HepG2 (cell line): ENCODE data around the gene TIMM10. TPM values are rescaled to one million over a fixed set of nuclear protein-coding genes. Genes with fewer than 3 reads are reported as not detected.

Experiments
- FOXK1 ChIP-seq: sonication (generic); formaldehyde crosslinking; IDR thresholded peaks from 2 replicates; pipeline ENCODE4 v1.4.0; 2020; ENCODE audit warnings: low read depth, missing genetic modification reagents, borderline replicate concordance
- NAIF1 ChIP-seq: sonication (generic); formaldehyde crosslinking; IDR thresholded peaks from 2 replicates; pipeline ENCODE4 v1.5.0; 2020; ENCODE audit warnings: mild to moderate bottlenecking, missing genetic modification reagents, borderline replicate concordance
- NR2C2 ChIP-seq: sonication (generic); formaldehyde crosslinking; IDR thresholded peaks from 2 replicates; pipeline ENCODE4 v1.4.0; 2020; ENCODE audit warnings: missing genetic modification reagents, mild to moderate bottlenecking, moderate library complexity, borderline replicate concordance
- RAD21 ChIP-seq: fragments of 450-650 bp; formaldehyde crosslinking; IDR thresholded peaks from 2 replicates; pipeline ENCODE4 v1.5.0; 2020; ENCODE audit warnings: mild to moderate bottlenecking
- RERE ChIP-seq: IDR thresholded peaks from 2 replicates; pipeline ENCODE4 v1.6.1; 2016; ENCODE audit warnings: low read depth, missing genetic modification reagents, missing compliant biosample characterization
- RFX3 ChIP-seq: IDR thresholded peaks from 2 replicates; pipeline ENCODE4 v1.6.1; 2016; ENCODE audit warnings: missing biosample characterization, missing genetic modification reagents
- SMARCC2 ChIP-seq: fragments of 450-650 bp; IDR thresholded peaks from 2 replicates; pipeline ENCODE4 v1.6.1; 2017; ENCODE audit warnings: antibody characterized with exemption, mild to moderate bottlenecking
- SMYD3 ChIP-seq: sonication (generic); formaldehyde crosslinking; IDR thresholded peaks from 2 replicates; pipeline ENCODE4 v1.8.1; 2023; ENCODE audit warnings: mild to moderate bottlenecking, missing genetic modification reagents
- THRA ChIP-seq: sonication (generic); formaldehyde crosslinking; IDR thresholded peaks from 2 replicates; pipeline ENCODE4 v1.4.0; 2020; ENCODE audit warnings: missing genetic modification reagents, borderline replicate concordance
- YY1 ChIP-seq: IDR thresholded peaks from 2 replicates; pipeline ENCODE4 v1.6.1; 2011; ENCODE audit warnings: low read length, low read depth, moderate library complexity, mild to moderate bottlenecking; ENCODE audit not compliant: insufficient read depth, insufficient replicate concordance
- ZBTB25 ChIP-seq: IDR thresholded peaks from 2 replicates; pipeline ENCODE4 v1.6.1; 2018; ENCODE audit warnings: missing genetic modification reagents
- ZBTB39 ChIP-seq: sonication (generic); formaldehyde crosslinking; IDR thresholded peaks from 2 replicates; pipeline ENCODE4 v1.5.0; 2020; ENCODE audit warnings: missing genetic modification reagents
- ZFP36 ChIP-seq: fragments of 150-350 bp; IDR thresholded peaks from 2 replicates; pipeline ENCODE4 v1.6.1; 2018; ENCODE audit warnings: borderline replicate concordance, low read length, low read depth; ENCODE audit not compliant: partially characterized antibody
- ZMYM4 ChIP-seq: sonication (generic); formaldehyde crosslinking; IDR thresholded peaks from 2 replicates; pipeline ENCODE4 v1.8.1; 2023; ENCODE audit warnings: mild to moderate bottlenecking, missing genetic modification reagents
- ZNF101 ChIP-seq: sonication (generic); formaldehyde crosslinking; IDR thresholded peaks from 2 replicates; pipeline ENCODE4 v1.4.0; 2020; ENCODE audit warnings: mild to moderate bottlenecking, low read depth, missing genetic modification reagents, borderline replicate concordance
- ZNF30 ChIP-seq: sonication (generic); formaldehyde crosslinking; IDR thresholded peaks from 2 replicates; pipeline ENCODE4 v1.5.0; 2020; ENCODE audit warnings: mild to moderate bottlenecking, missing genetic modification reagents
- ZNF766 ChIP-seq: sonication (generic); formaldehyde crosslinking; IDR thresholded peaks from 2 replicates; pipeline ENCODE4 v1.5.0; 2020; ENCODE audit warnings: missing genetic modification reagents, borderline replicate concordance
- ZNF816 ChIP-seq: sonication (generic); formaldehyde crosslinking; IDR thresholded peaks from 2 replicates; pipeline ENCODE4 v1.8.0; 2022; ENCODE audit warnings: missing genetic modification reagents, mild to moderate bottlenecking, borderline replicate concordance
- polyA plus RNA-seq, 8 experiments: library from polyadenylated mRNA; depleted of rRNA in 3 of 8; stranded (reverse) in 7 of 8; unstranded in 1 of 8; fragments of >200 nt; fragmentation: Illumina TruSeq in 4 of 8; extraction: Trizol in 4 of 8; gene quantifications; 2 replicates each; pipeline versions ENCODE4 v1.2.1 to v1.2.3, GENCODE V29; 2011 to 2016; ENCODE audit warnings: low read depth in 4 of 8, missing spikeins in 1 of 8, mixed read lengths in 1 of 8; ENCODE audit not compliant: insufficient read depth in 1 of 8
- total RNA-seq, 5 experiments: library from RNA; depleted of rRNA; stranded (reverse); fragments of >200 nt; fragmentation: Illumina TruSeq; extraction: Trizol; gene quantifications; 2 replicates each; pipeline ENCODE4 v1.2.3, GENCODE V29; 2016; ENCODE audit warnings: low read depth in 1 of 5

The TIMM10 gene
- total and polyA plus RNA-seq, 2 of the 13 experiments (the other 11 are each of a cell fraction or from before 2014, with no cell fraction given) = 67.8 to 82.2 TPM

GRCh38 chr11:57515332-57516060 is 15.1 kb downstream of the TIMM10 start, which contains the start of gene SLC43A1 (continued):
- TF ChIP-seq NR2C2 (CRISPR knock-in tag) (peak; percentile 6; the same call in 1 of the 2 replicates), ZNF30 (no peak), ZBTB39 (CRISPR knock-in tag) (no peak; the same call in 1 of the 2 replicates), ZNF101 (CRISPR knock-in tag) (no peak), ZNF816 (CRISPR knock-in tag) (no peak), ZNF766 (CRISPR knock-in tag) (0 out of 2 replicates have a peak, but pooled peaks have one; percentile 44), YY1 (no peak), ZFP36 (no peak), SMYD3 (CRISPR knock-in tag) (no peak), RFX3 (CRISPR knock-in tag) (no peak), NAIF1 (CRISPR knock-in tag) (peak; percentile 69; the same call in 1 of the 2 replicates), ZMYM4 (CRISPR knock-in tag) (no peak), FOXK1 (CRISPR knock-in tag) (no peak; the same call in 1 of the 2 replicates), ZBTB25 (CRISPR knock-in tag) (0 out of 2 replicates have a peak, but pooled peaks have one; percentile 41), SMARCC2 (no peak), RAD21 (no peak), RERE (no peak), THRA (CRISPR knock-in tag) (peak; percentile 42)
